K562 (cell line): Measurements from ENCODE around the gene CRKL. TPM values are rescaled to one million over a fixed set of nuclear protein-coding genes. Genes with fewer than 3 reads are reported as not detected.

ENCODE experiments used
- ATAC-seq: fragments of 200-7000 bp; cut with Tn5 transposase; 3 replicates; pipeline ENCODE4 v1.9.1; 2020; ENCODE audit warnings: moderate library complexity
- BruUV-seq: library from RNA; stranded (reverse); fragments of 400-500 nt; replicated peaks from 2 replicates; lab custom pipeline; 2021; lab: Mats Ljungman, UMichigan
- CTCF ChIA-PET: fragments of 300-600 bp; formaldehyde crosslinking; extraction: SDS; loops from one replicate; lab custom pipeline; 2021; ENCODE audit warnings: low intra/inter-chr PET ratio; lab: Yijun Ruan, JAX
- POLR2A ChIA-PET: fragments of 300-600, 350-650 bp; sonication (Branson Sonifier 250); formaldehyde crosslinking; extraction: SDS; loops from one replicate; lab custom pipeline; 2021; ENCODE audit warnings: antibody characterized with exemption, inconsistent platforms; lab: Yijun Ruan, JAX
- DNase-seq, 4 experiments: peaks; one replicate each; pipeline versions ENCODE4 v3.0.0 to v3.0.0-alpha.2; 2011 to 2018; ENCODE audit warnings: low spot score in 3 of 4, mixed read lengths in 3 of 4; ENCODE audit errors: extremely low read depth in 1 of 4
- FAIRE-seq: peaks from 2 replicates; lab custom pipeline; 2011; peaks lifted over from hg19 to GRCh38; lab: Jason Lieb, UNC
- H2AFZ ChIP-seq: 2 replicates; pipeline ENCODE4 v1.6.0; 2011; ENCODE audit warnings: low read depth, low read length, control low read depth, inconsistent platforms
- H3K27ac ChIP-seq: fragments of 200-600 bp; 3 replicates; pipeline ENCODE4 v1.8.0; 2011; ENCODE audit warnings: low read depth, mild to moderate bottlenecking, control low read depth, inconsistent platforms, low read length, moderate library complexity, mixed read lengths; ENCODE audit errors: extremely low read depth
- H3K27me3 ChIP-seq, 2 experiments: fragments of 300-600 bp in 1 of 2; 2 replicates in 1 of 2; 3 replicates in 1 of 2; pipeline versions ENCODE4 v1.6.0 to v1.8.0; 2011; ENCODE audit warnings: inconsistent platforms in 2 of 2, low read length in 2 of 2, mild to moderate bottlenecking in 1 of 2, mixed read lengths in 1 of 2, moderate library complexity in 1 of 2; ENCODE audit not compliant: control insufficient read depth in 2 of 2, insufficient read depth in 2 of 2
- H3K36me3 ChIP-seq: fragments of 300-600 bp; 3 replicates; pipeline ENCODE4 v1.8.0; 2011; ENCODE audit warnings: mild to moderate bottlenecking, low read length, inconsistent platforms; ENCODE audit not compliant: control insufficient read depth, insufficient read depth
- H3K4me1 ChIP-seq, 2 experiments: fragments of 200-600 bp in 1 of 2; replicated peaks in 1 of 2; 2 replicates in 1 of 2; 3 replicates in 1 of 2; pipeline versions ENCODE4 v1.5.1 to v1.8.0; 2011; ENCODE audit warnings: inconsistent platforms in 2 of 2, low read length in 2 of 2, mild to moderate bottlenecking in 1 of 2, mixed read lengths in 1 of 2, moderate library complexity in 1 of 2; ENCODE audit not compliant: control insufficient read depth in 2 of 2, insufficient read depth in 2 of 2
- H3K4me2 ChIP-seq: 2 replicates; pipeline ENCODE4 v1.6.1; 2011; ENCODE audit warnings: low read length, control low read depth, inconsistent platforms, mixed read lengths; ENCODE audit not compliant: insufficient read depth
- H3K4me3 ChIP-seq: fragments of 200-600 bp; sonication (generic), shearing (Covaris generic); 2 replicates; pipeline ENCODE4 v1.5.1; 2016; ENCODE audit warnings: control low read depth, inconsistent platforms
- H3K79me2 ChIP-seq: fragments of 200-600 bp; 3 replicates; pipeline ENCODE4 v1.8.0; 2011; ENCODE audit warnings: low read length, inconsistent platforms; ENCODE audit not compliant: control insufficient read depth, insufficient read depth
- H3K9ac ChIP-seq, 2 experiments: 2 replicates each; pipeline versions ENCODE4 v1.6.0 to v1.6.1; 2011; ENCODE audit warnings: low read depth in 2 of 2, low read length in 2 of 2, control low read depth in 1 of 2, inconsistent platforms in 1 of 2, mild to moderate bottlenecking in 1 of 2, mixed read lengths in 1 of 2; ENCODE audit not compliant: insufficient read depth in 1 of 2
- H3K9me1 ChIP-seq: one replicate; pipeline ENCODE4 v1.6.0; 2011; ENCODE audit warnings: inconsistent platforms, mild to moderate bottlenecking, low read length, moderate library complexity; ENCODE audit not compliant: control insufficient read depth, insufficient read depth
- H3K9me3 ChIP-seq: replicated peaks from 2 replicates; pipeline ENCODE4 v1.5.1; 2011; ENCODE audit warnings: low read depth, low read length, inconsistent platforms; ENCODE audit not compliant: control insufficient read depth, insufficient read depth
- H4K20me1 ChIP-seq: replicated peaks from 2 replicates; pipeline ENCODE4 v1.6.1; 2011; ENCODE audit warnings: low read length, inconsistent platforms, mixed read lengths; ENCODE audit not compliant: control insufficient read depth, insufficient read depth
- RREB1 ChIP-seq: fragments of 250-450 bp; sonication (Bioruptor Pico); IDR thresholded peaks from 2 replicates; pipeline ENCODE4 v1.4.0; 2020
- TEAD4 ChIP-seq, 2 experiments: sonication (generic) in 1 of 2; formaldehyde crosslinking in 1 of 2; IDR thresholded peaks; 2 replicates each; pipeline versions ENCODE4 v1.6.1 to v1.8.0; 2012 to 2022; ENCODE audit warnings: borderline replicate concordance in 1 of 2, inconsistent platforms in 1 of 2, low read length in 1 of 2, mild to moderate bottlenecking in 1 of 2, missing genetic modification reagents in 1 of 2
- ZKSCAN1 ChIP-seq: fragments of 150-350 bp; IDR thresholded peaks from 2 replicates; pipeline ENCODE4 v1.6.1; 2016; ENCODE audit warnings: low read depth, low read length
- WGBS: fragments of 100-300 bp; shearing (Covaris generic); methylation state at CpG from one replicate; pipeline ENCODE4 v1.1.6; 2016; ENCODE audit warnings: low coverage, mixed read lengths; ENCODE audit not compliant: insufficient coverage; ENCODE audit errors: missing lambda C conversion rate; 5-methylcytosine and 5-hydroxymethylcytosine counted together
- in situ Hi-C: fragments of 300-500 bp; cut with MboI; formaldehyde crosslinking; loops from 4 replicates; pipeline ENCODE4 v1.15.0; 2018; ENCODE audit warnings: inconsistent platforms, mixed read lengths
- intact Hi-C: fragments of 100-400 bp; cut with micrococcal nuclease; formaldehyde crosslinking; loops from 2 replicates; pipeline ENCODE4 v1.14.2; 2022
- polyA plus RNA-seq, 8 experiments: library from polyadenylated mRNA; depleted of rRNA in 4 of 8; stranded (reverse) in 5 of 8; unstranded in 3 of 8; fragments of >200 nt; fragmentation: Nextera tagmentation in 2 of 8; fragmentation: Illumina TruSeq in 1 of 8; extraction: Ambion mirVana in 2 of 8; extraction: Trizol in 1 of 8; gene quantifications; 2 replicates each; pipeline versions ENCODE4 v1.2.1 to v1.2.3, GENCODE V29; 2011 to 2014; ENCODE audit warnings: inconsistent platforms in 1 of 8, missing spikeins in 1 of 8
- total RNA-seq, 7 experiments: library from RNA; depleted of rRNA in 6 of 7; stranded (reverse); fragments of >200 nt in 6 of 7; fragmentation: Illumina TruSeq in 2 of 7; extraction: Trizol in 2 of 7; gene quantifications; 2 replicates each; pipeline versions ENCODE4 v1.2.1 to v1.2.3, GENCODE V29; 2011 to 2021; ENCODE audit warnings: low replicate concordance in 1 of 7

The CRKL gene
- total and polyA plus RNA-seq, 9 of the 15 experiments (the other 6 are each of a cell fraction or from before 2014, with no cell fraction given): 100 to 263 (median 124) TPM

GRCh38 chr22:20992056-20992442 is 74.8 kb downstream of the CRKL start:
- no peak for FAIRE-seq
- no TSS peak for BruUV-seq
- Histone ChIP-seq H3K9me3 (no peaks in the 10 kb centered on the region), H3K9me1 (peaks cover 7% of the 10 kb centered on the region), H3K9ac (peak overlapping the region in 1 of 2 experiments; percentile 39; a peak in 2 of 4 replicates), H2AFZ (no peak overlapping the region), H3K27ac (no peak overlapping the region), H3K4me2 (no peak overlapping the region), H3K27me3 (no peaks in the 10 kb centered on the region), H4K20me1 (peaks cover 18% of the 10 kb centered on the region; the same call in 1 of the 2 replicates), H3K4me1 (peaks cover 0 to 71% of the 10 kb centered on the region in 2 experiments; a peak in 2 of 5 replicates), H3K79me2 (no peaks in the 10 kb centered on the region), H3K36me3 (peaks cover 93% of the 10 kb centered on the region; the same call in 2 of the 3 replicates), H3K4me3 (no peak overlapping the region)
- no peak for DNase-seq
- ATAC-seq: no peak
- no peak for TF ChIP-seq TEAD4 (IDR thresholded peaks at IDR 0.05; ENCODE audit: low read length)
- no peak for TF ChIP-seq TEAD4 (CRISPR knock-in tag; IDR thresholded peaks at IDR 0.05; ENCODE audit: borderline replicate concordance)
- TF ChIP-seq RREB1 (CRISPR knock-in tag): peak; percentile 56; the same call in 1 of the 2 replicates
- peak; percentile 19; the same call in 1 of the 2 replicates for TF ChIP-seq ZKSCAN1
- intact Hi-C loops (no loop called here), in situ Hi-C loops (no loop called here)
- WGBS: 92% methylated on average over 7 of the region's 7 CpGs
- CTCF ChIA-PET: no interaction called here
- POLR2A ChIA-PET: interaction anchor here (1.8 to 17.9 kb wide), 4 partner anchors 8 to 46 kb away, joined by 4 to 451 read pairs (median 92); partner anchors contain the start of genes AIFM3, LZTR1 and THAP7
